ENCODE data around the gene C3orf85.

C3orf85 gene

GRCh38 chr3:109136523-109136922 lies at the start of gene C3orf85:
C3orf85 (plus strand) TSS chr3:109136719; CDS start chr3:109136848, 129 bp downstream.
- H3K4me3 ChIP-seq (ENCODE audit: low read length), result no peak within 1 kb of the TSS
- no peaks in the 10 kb centered on the region for H3K4me1 ChIP-seq (ENCODE audit: control insufficient read depth, insufficient read depth, low read length)
- no peaks in the 10 kb centered on the region for H3K9me3 ChIP-seq (ENCODE audit: control insufficient read depth, low read length)
- peaks cover 2% of the 10 kb centered on the region for H3K27me3 ChIP-seq (replicated peaks; ENCODE audit: control insufficient read depth, insufficient read depth, low read length)
- DNase-seq (ENCODE audit: low read depth), result no peak
- no peaks in the 10 kb centered on the region for H3K36me3 ChIP-seq (ENCODE audit: control insufficient read depth, insufficient read depth, low read length, severe bottlenecking)
- no peak within 1 kb of the TSS for H3K9ac ChIP-seq (ENCODE audit: low read length)

GRCh38 chr3:109089265-109089664 lies 47.3 kb upstream of the C3orf85 start:
- Histone ChIP-seq H3K36me3 (ENCODE audit: control insufficient read depth, insufficient read depth, low read length, severe bottlenecking) (no peaks in the 10 kb centered on the region), H3K27me3 (replicated peaks; ENCODE audit: control insufficient read depth, insufficient read depth, low read length) (peaks cover 5% of the 10 kb centered on the region), H3K9ac (ENCODE audit: low read length) (no peak overlapping the region), H3K9me3 (ENCODE audit: control insufficient read depth, low read length) (no peaks in the 10 kb centered on the region), H3K4me1 (ENCODE audit: control insufficient read depth, insufficient read depth, low read length) (peaks cover 9% of the 10 kb centered on the region), H3K4me3 (ENCODE audit: low read length) (no peak overlapping the region)
- DNase-seq (ENCODE audit: low read depth), result no peak

GRCh38 chr3:109091846-109092245 lies 44.7 kb upstream of the C3orf85 start:
- no peak overlapping the region for H3K9ac ChIP-seq (ENCODE audit: low read length)
- no peaks in the 10 kb centered on the region for H3K9me3 ChIP-seq (ENCODE audit: control insufficient read depth, low read length)
- no peaks in the 10 kb centered on the region for H3K27me3 ChIP-seq (replicated peaks; ENCODE audit: control insufficient read depth, insufficient read depth, low read length)
- DNase-seq (ENCODE audit: low read depth), result no peak
- H3K4me1 ChIP-seq (ENCODE audit: control insufficient read depth, insufficient read depth, low read length), result peaks cover 9% of the 10 kb centered on the region
- H3K4me3 ChIP-seq (ENCODE audit: low read length), result peak overlapping the region; percentile 29
- H3K36me3 ChIP-seq (ENCODE audit: control insufficient read depth, insufficient read depth, low read length, severe bottlenecking), result no peaks in the 10 kb centered on the region

GRCh38 chr3:109093561-109093960 lies 43.0 kb upstream of the C3orf85 start:
- no peak overlapping the region for H3K9ac ChIP-seq (ENCODE audit: low read length)

GRCh38 chr3:109095166-109095565 lies 41.4 kb upstream of the C3orf85 start:
- no peak for DNase-seq (ENCODE audit: low read depth)

More at GRCh38 chr3:109093561-109093960, 43.0 kb upstream of the C3orf85 start:
- Histone ChIP-seq H3K4me1 (ENCODE audit: control insufficient read depth, insufficient read depth, low read length) (peaks cover 9% of the 10 kb centered on the region), H3K27me3 (replicated peaks; ENCODE audit: control insufficient read depth, insufficient read depth, low read length) (no peaks in the 10 kb centered on the region), H3K4me3 (ENCODE audit: low read length) (no peak overlapping the region), H3K9me3 (ENCODE audit: control insufficient read depth, low read length) (no peaks in the 10 kb centered on the region), H3K36me3 (ENCODE audit: control insufficient read depth, insufficient read depth, low read length, severe bottlenecking) (no peaks in the 10 kb centered on the region)
- DNase-seq (ENCODE audit: low read depth), result no peak

GRCh38 chr3:109098079-109098644 lies 38.4 kb upstream of the C3orf85 start:
- no peak overlapping the region for H3K9ac ChIP-seq (ENCODE audit: low read length)
- H3K36me3 ChIP-seq (ENCODE audit: control insufficient read depth, insufficient read depth, low read length, severe bottlenecking), result no peaks in the 10 kb centered on the region
- H3K9me3 ChIP-seq (ENCODE audit: control insufficient read depth, low read length), result no peaks in the 10 kb centered on the region
- H3K4me1 ChIP-seq (ENCODE audit: control insufficient read depth, insufficient read depth, low read length), result no peaks in the 10 kb centered on the region
- no peak overlapping the region for H3K4me3 ChIP-seq (ENCODE audit: low read length)
- no peak for DNase-seq (ENCODE audit: low read depth)
- H3K27me3 ChIP-seq (replicated peaks; ENCODE audit: control insufficient read depth, insufficient read depth, low read length), result no peaks in the 10 kb centered on the region

More at GRCh38 chr3:109095166-109095565, 41.4 kb upstream of the C3orf85 start:
- no peaks in the 10 kb centered on the region for H3K27me3 ChIP-seq (replicated peaks; ENCODE audit: control insufficient read depth, insufficient read depth, low read length)
- H3K4me3 ChIP-seq (ENCODE audit: low read length), result no peak overlapping the region
- no peak overlapping the region for H3K9ac ChIP-seq (ENCODE audit: low read length)
- H3K36me3 ChIP-seq (ENCODE audit: control insufficient read depth, insufficient read depth, low read length, severe bottlenecking), result no peaks in the 10 kb centered on the region
- peaks cover 9% of the 10 kb centered on the region for H3K4me1 ChIP-seq (ENCODE audit: control insufficient read depth, insufficient read depth, low read length)
- no peaks in the 10 kb centered on the region for H3K9me3 ChIP-seq (ENCODE audit: control insufficient read depth, low read length)

GRCh38 chr3:109109574-109109973 lies 26.9 kb upstream of the C3orf85 start:
- no peak for DNase-seq (ENCODE audit: low read depth)
- Histone ChIP-seq H3K36me3 (ENCODE audit: control insufficient read depth, insufficient read depth, low read length, severe bottlenecking) (no peaks in the 10 kb centered on the region), H3K4me3 (ENCODE audit: low read length) (no peak overlapping the region), H3K27me3 (replicated peaks; ENCODE audit: control insufficient read depth, insufficient read depth, low read length) (no peaks in the 10 kb centered on the region), H3K9me3 (ENCODE audit: control insufficient read depth, low read length) (no peaks in the 10 kb centered on the region), H3K9ac (ENCODE audit: low read length) (no peak overlapping the region), H3K4me1 (ENCODE audit: control insufficient read depth, insufficient read depth, low read length) (no peaks in the 10 kb centered on the region)

- no peak for DNase-seq (ENCODE audit: low read depth)
- Histone ChIP-seq H3K9me3 (ENCODE audit: control insufficient read depth, low read length) (no peaks in the 10 kb centered on the region), H3K9ac (ENCODE audit: low read length) (no peak overlapping the region)
Measured at GRCh38 chr3:109112946-109113760, 23.4 kb upstream of the C3orf85 start.

GRCh38 chr3:109114746-109115145 lies 21.8 kb upstream of the C3orf85 start:
- H3K9ac ChIP-seq (ENCODE audit: low read length), result no peak overlapping the region
- H3K4me3 ChIP-seq (ENCODE audit: low read length), result no peak overlapping the region
- H3K36me3 ChIP-seq (ENCODE audit: control insufficient read depth, insufficient read depth, low read length, severe bottlenecking), result no peaks in the 10 kb centered on the region
- H3K9me3 ChIP-seq (ENCODE audit: control insufficient read depth, low read length), result no peaks in the 10 kb centered on the region
- no peak for DNase-seq (ENCODE audit: low read depth)
- H3K4me1 ChIP-seq (ENCODE audit: control insufficient read depth, insufficient read depth, low read length), result no peaks in the 10 kb centered on the region
- no peaks in the 10 kb centered on the region for H3K27me3 ChIP-seq (replicated peaks; ENCODE audit: control insufficient read depth, insufficient read depth, low read length)

More at GRCh38 chr3:109112946-109113760, 23.4 kb upstream of the C3orf85 start:
- H3K36me3 ChIP-seq (ENCODE audit: control insufficient read depth, insufficient read depth, low read length, severe bottlenecking), result no peaks in the 10 kb centered on the region
- no peaks in the 10 kb centered on the region for H3K27me3 ChIP-seq (replicated peaks; ENCODE audit: control insufficient read depth, insufficient read depth, low read length)
- H3K4me3 ChIP-seq (ENCODE audit: low read length), result no peak overlapping the region
- no peaks in the 10 kb centered on the region for H3K4me1 ChIP-seq (ENCODE audit: control insufficient read depth, insufficient read depth, low read length)

- peak; percentile 42 for DNase-seq (ENCODE audit: low read depth)
- no peaks in the 10 kb centered on the region for H3K9me3 ChIP-seq (ENCODE audit: control insufficient read depth, low read length)
- H3K27me3 ChIP-seq (replicated peaks; ENCODE audit: control insufficient read depth, insufficient read depth, low read length), result no peaks in the 10 kb centered on the region
- H3K36me3 ChIP-seq (ENCODE audit: control insufficient read depth, insufficient read depth, low read length, severe bottlenecking), result no peaks in the 10 kb centered on the region
- no peak overlapping the region for H3K4me3 ChIP-seq (ENCODE audit: low read length)
- H3K9ac ChIP-seq (ENCODE audit: low read length), result no peak overlapping the region
- no peaks in the 10 kb centered on the region for H3K4me1 ChIP-seq (ENCODE audit: control insufficient read depth, insufficient read depth, low read length)
Measured at GRCh38 chr3:109115451-109115850, 21.1 kb upstream of the C3orf85 start.

GRCh38 chr3:109116031-109116430 lies 20.5 kb upstream of the C3orf85 start:
- Histone ChIP-seq H3K9me3 (ENCODE audit: control insufficient read depth, low read length) (no peaks in the 10 kb centered on the region), H3K9ac (ENCODE audit: low read length) (no peak overlapping the region), H3K27me3 (replicated peaks; ENCODE audit: control insufficient read depth, insufficient read depth, low read length) (no peaks in the 10 kb centered on the region), H3K36me3 (ENCODE audit: control insufficient read depth, insufficient read depth, low read length, severe bottlenecking) (no peaks in the 10 kb centered on the region), H3K4me1 (ENCODE audit: control insufficient read depth, insufficient read depth, low read length) (no peaks in the 10 kb centered on the region), H3K4me3 (ENCODE audit: low read length) (no peak overlapping the region)
- DNase-seq (ENCODE audit: low read depth), result no peak
